ENCODE data around the gene BTNL9.

BTNL9 gene

GRCh38 chr5:181020688-181021087, 19.4 kb upstream of the BTNL9 start:
- no peak overlapping the region for H3K4me3 ChIP-seq (replicated peaks; ENCODE audit: low read depth, low read length)
- TF ChIP-seq CTCF (IDR thresholded peaks at IDR 0.05; ENCODE audit: low read length, missing control alignments): no peak
- no peak for DNase-seq (ENCODE audit: low read depth)

- TF ChIP-seq CTCF (IDR thresholded peaks at IDR 0.05; ENCODE audit: low read length, missing control alignments): no peak
- no peak for DNase-seq (ENCODE audit: low read depth)
- no peak overlapping the region for H3K4me3 ChIP-seq (replicated peaks; ENCODE audit: low read depth, low read length)
Observed at GRCh38 chr5:181024245-181025064, 15.6 kb upstream of the BTNL9 start.

- H3K4me3 ChIP-seq (replicated peaks; ENCODE audit: low read depth, low read length): no peak overlapping the region
- no peak for DNase-seq (ENCODE audit: low read depth)
- no peak for TF ChIP-seq CTCF (IDR thresholded peaks at IDR 0.05; ENCODE audit: low read length, missing control alignments)
Observed at GRCh38 chr5:181027452-181028031, 12.5 kb upstream of the BTNL9 start.

- no peak overlapping the region for H3K4me3 ChIP-seq (replicated peaks; ENCODE audit: low read depth, low read length)
- TF ChIP-seq CTCF (IDR thresholded peaks at IDR 0.05; ENCODE audit: low read length, missing control alignments): no peak
- DNase-seq (ENCODE audit: low read depth): no peak
Observed at GRCh38 chr5:181028032-181028819, 11.8 kb upstream of the BTNL9 start.

- no peak for DNase-seq (ENCODE audit: low read depth)
- no peak overlapping the region for H3K4me3 ChIP-seq (replicated peaks; ENCODE audit: low read depth, low read length)
- TF ChIP-seq CTCF (IDR thresholded peaks at IDR 0.05; ENCODE audit: low read length, missing control alignments): no peak
Observed at GRCh38 chr5:181031716-181032115, 8.3 kb upstream of the BTNL9 start.

GRCh38 chr5:181035991-181036815, 3.9 kb upstream of the BTNL9 start:
- TF ChIP-seq CTCF (IDR thresholded peaks at IDR 0.05; ENCODE audit: low read length, missing control alignments): no peak
- H3K4me3 ChIP-seq (replicated peaks; ENCODE audit: low read depth, low read length): no peak overlapping the region
- DNase-seq (ENCODE audit: low read depth): no peak

All from fibroblast of pulmonary artery (primary cell).